NT2/D1 (cell line): ENCODE measurements around the gene ACP4.
"Not testable (repeated sequence)": the region's sequence is repeated elsewhere in the genome, so short reads cannot be mapped to it uniquely, and the experiment has no call there.

Source experiments
- DNase-seq: peaks from one replicate; pipeline ENCODE4 v3.0.0-alpha.2; 2011; ENCODE audit warnings: low read depth, low spot score
- H3K27me3 ChIP-seq: 2 replicates; pipeline ENCODE4 v1.6.0; 2011; ENCODE audit warnings: mild to moderate bottlenecking; ENCODE audit not compliant: insufficient read length, insufficient read depth
- H3K36me3 ChIP-seq: 2 replicates; pipeline ENCODE4 v1.6.1; 2011; ENCODE audit warnings: mild to moderate bottlenecking, low read length, mixed read lengths; ENCODE audit not compliant: insufficient read depth, insufficient read length
- H3K4me1 ChIP-seq: 2 replicates; pipeline ENCODE4 v1.5.1; 2011; ENCODE audit not compliant: insufficient read depth, insufficient read length
- H3K4me3 ChIP-seq: 2 replicates; pipeline ENCODE4 v1.5.1; 2011; ENCODE audit warnings: low read depth; ENCODE audit not compliant: insufficient read length
- H3K9ac ChIP-seq: 2 replicates; pipeline ENCODE4 v1.6.0; 2011; ENCODE audit warnings: low read depth; ENCODE audit not compliant: insufficient read length
- H3K9me3 ChIP-seq: 2 replicates; pipeline ENCODE4 v1.5.1; 2011; ENCODE audit warnings: mild to moderate bottlenecking, low read length; ENCODE audit not compliant: insufficient read depth
- SUZ12 ChIP-seq: IDR thresholded peaks from 2 replicates; pipeline ENCODE4 v1.6.1; 2011; ENCODE audit not compliant: insufficient read length, insufficient read depth; ENCODE audit errors: extremely low read depth
- YY1 ChIP-seq: IDR thresholded peaks from 2 replicates; pipeline ENCODE4 v1.6.1; 2011; ENCODE audit not compliant: insufficient read length, insufficient read depth
- ZNF274 ChIP-seq: IDR thresholded peaks from 2 replicates; pipeline ENCODE4 v1.6.1; 2011; ENCODE audit warnings: mild to moderate bottlenecking, low read depth, low read length

The ACP4 gene

GRCh38 chr19:50790396-50790795 lies at the start of gene ACP4:
TSS of gene ACP4 (plus strand) at chr19:50790415. CDS start at chr19:50790415, 0 bp downstream.
- H3K9ac ChIP-seq, result no peak within 1 kb of the TSS
- H3K9me3 ChIP-seq, result no peaks in the 10 kb centered on the region
- TF ChIP-seq SUZ12 (no peak), ZNF274 (no peak), YY1 (no peak)
- H3K36me3 ChIP-seq, result peaks cover 5% of the 10 kb centered on the region
- H3K27me3 ChIP-seq, result no peaks in the 10 kb centered on the region
- H3K4me3 ChIP-seq, result no peak within 1 kb of the TSS
- DNase-seq, result no peak
- peaks cover 20% of the 10 kb centered on the region for H3K4me1 ChIP-seq

GRCh38 chr19:50741179-50741933 lies 48.9 kb upstream of the ACP4 start:
- H3K27me3 ChIP-seq, result no peaks in the 10 kb centered on the region
- H3K9me3 ChIP-seq, result no peaks in the 10 kb centered on the region
- H3K4me3 ChIP-seq, result no peak overlapping the region
- H3K36me3 ChIP-seq, result no peaks in the 10 kb centered on the region
- TF ChIP-seq YY1 (no peak), ZNF274 (no peak), SUZ12 (no peak)
- DNase-seq, result no peak
- H3K9ac ChIP-seq, result no peak overlapping the region
- no peaks in the 10 kb centered on the region for H3K4me1 ChIP-seq

GRCh38 chr19:50743537-50743936 lies 46.7 kb upstream of the ACP4 start:
- Histone ChIP-seq H3K36me3 (no peaks in the 10 kb centered on the region), H3K4me1 (no peaks in the 10 kb centered on the region), H3K9me3 (no peaks in the 10 kb centered on the region), H3K9ac (no peak overlapping the region), H3K27me3 (no peaks in the 10 kb centered on the region), H3K4me3 (no peak overlapping the region)
- DNase-seq, result no peak
- TF ChIP-seq YY1 (no peak), ZNF274 (no peak), SUZ12 (no peak)

GRCh38 chr19:50745221-50745620 lies 45.0 kb upstream of the ACP4 start:
- no peak for DNase-seq
- Histone ChIP-seq H3K9ac (no peak overlapping the region), H3K27me3 (no peaks in the 10 kb centered on the region), H3K4me1 (no peaks in the 10 kb centered on the region), H3K36me3 (no peaks in the 10 kb centered on the region), H3K9me3 (no peaks in the 10 kb centered on the region), H3K4me3 (no peak overlapping the region)
- TF ChIP-seq SUZ12 (no peak), ZNF274 (no peak)

- H3K36me3 ChIP-seq, H3K4me1 ChIP-seq, H3K27me3 ChIP-seq, H3K9me3 ChIP-seq, H3K9ac ChIP-seq, DNase-seq, H3K4me3 ChIP-seq: not testable (repeated sequence)
Measured at GRCh38 chr19:50747141-50747540, 43.1 kb upstream of the ACP4 start.

GRCh38 chr19:50749490-50749889 lies 40.7 kb upstream of the ACP4 start:
- DNase-seq, result no peak
- Histone ChIP-seq H3K36me3 (no peaks in the 10 kb centered on the region), H3K4me1 (no peaks in the 10 kb centered on the region), H3K4me3 (no peak overlapping the region), H3K9me3 (no peaks in the 10 kb centered on the region), H3K27me3 (no peaks in the 10 kb centered on the region), H3K9ac (no peak overlapping the region)
- TF ChIP-seq YY1 (no peak), SUZ12 (no peak), ZNF274 (no peak)

- H3K9me3 ChIP-seq, result no peaks in the 10 kb centered on the region
- H3K4me3 ChIP-seq, result no peak overlapping the region
- H3K4me1 ChIP-seq, result no peaks in the 10 kb centered on the region
- H3K9ac ChIP-seq, result no peak overlapping the region
- no peak for DNase-seq
- no peaks in the 10 kb centered on the region for H3K36me3 ChIP-seq
- TF ChIP-seq YY1 (no peak), ZNF274 (no peak), SUZ12 (no peak)
- H3K27me3 ChIP-seq, result no peaks in the 10 kb centered on the region
Measured at GRCh38 chr19:50750010-50750409, 40.2 kb upstream of the ACP4 start.
